Muscle layer of duodenum (tissue), 2 donors: ENCODE data around the gene STOM.

Experiments
- H3K27ac ChIP-seq: one replicate; pipeline ENCODE4 v1.7.0; 2013; ENCODE audit warnings: mild to moderate bottlenecking, low read length
- H3K27me3 ChIP-seq: one replicate; pipeline ENCODE4 v1.7.0; 2013; ENCODE audit warnings: low read depth, mild to moderate bottlenecking, control low read depth, low read length
- H3K36me3 ChIP-seq, 2 donors: one replicate each; pipeline ENCODE4 v1.7.0; 2013; ENCODE audit warnings: low read length in 2 of 2, control low read depth in 1 of 2, mild to moderate bottlenecking in 1 of 2; ENCODE audit not compliant: insufficient read depth in 2 of 2, control insufficient read depth in 1 of 2
- H3K4me1 ChIP-seq, 2 donors: one replicate each; pipeline ENCODE4 v1.7.0; 2013; ENCODE audit warnings: low read length in 2 of 2, mild to moderate bottlenecking in 2 of 2, control low read depth in 1 of 2, moderate library complexity in 1 of 2; ENCODE audit not compliant: insufficient read depth in 2 of 2, control insufficient read depth in 1 of 2
- H3K4me3 ChIP-seq, 2 donors: one replicate each; pipeline ENCODE4 v1.7.0; 2013; ENCODE audit warnings: low read length in 2 of 2, low read depth in 1 of 2, mild to moderate bottlenecking in 1 of 2
- H3K9me3 ChIP-seq, 2 donors: one replicate each; pipeline ENCODE4 v1.7.0; 2013; ENCODE audit warnings: low read length in 2 of 2, control low read depth in 1 of 2, mild to moderate bottlenecking in 1 of 2; ENCODE audit not compliant: control insufficient read depth in 1 of 2
- donor health status: healthy.

STOM gene

GRCh38 chr9:121289026-121289771 lies 80.9 kb downstream of the STOM start:
- Histone ChIP-seq H3K9me3 (no peaks in the 10 kb centered on the region), H3K4me1 (peaks cover 60 to 63% of the 10 kb centered on the region in 2 donors), H3K27me3 (no peaks in the 10 kb centered on the region), H3K4me3 (peak overlapping the region in 1 of 2 donors; percentile 30), H3K36me3 (peaks cover 2 to 19% of the 10 kb centered on the region in 2 donors), H3K27ac (peak overlapping the region; percentile 96)
